MCF 10A (cell line): ENCODE results near the gene PARVB. TPM values are rescaled to one million over a fixed set of nuclear protein-coding genes. Genes with fewer than 3 reads are reported as not detected.

ENCODE experiments used
- BruUV-seq: library from RNA; stranded (reverse); fragments of 400-500 nt; replicated peaks from 2 replicates; lab custom pipeline; 2021; lab: Mats Ljungman, UMichigan
- CTCF ChIA-PET: fragments of 300-600 bp; sonication (Branson Sonifier 250); formaldehyde crosslinking; extraction: SDS; loops from one replicate; lab custom pipeline; 2021; ENCODE audit warnings: antibody characterized with exemption, inconsistent platforms; lab: Yijun Ruan, JAX
- POLR2A ChIA-PET: fragments of 300-600, 350-650 bp; sonication (Branson Sonifier 250); formaldehyde crosslinking; extraction: SDS; loops from one replicate; lab custom pipeline; 2020; ENCODE audit warnings: antibody characterized with exemption, inconsistent platforms; lab: Yijun Ruan, JAX
- DNase-seq: peaks from one replicate; pipeline ENCODE4 v3.0.0-alpha.2; 2018; ENCODE audit not compliant: unreplicated experiment
- H3K27ac Mint-ChIP-seq: one replicate; pipeline ENCODE4 v1.8.0; 2022; ENCODE audit warnings: mild to moderate bottlenecking, low read depth, mixed read lengths; ENCODE audit not compliant: unreplicated experiment
- H3K27me3 Mint-ChIP-seq: one replicate; pipeline ENCODE4 v1.8.0; 2022; ENCODE audit warnings: mixed read lengths; ENCODE audit not compliant: insufficient read depth, unreplicated experiment
- H3K36me3 Mint-ChIP-seq: one replicate; pipeline ENCODE4 v1.8.0; 2022; ENCODE audit warnings: mild to moderate bottlenecking, moderate library complexity, mixed read lengths; ENCODE audit not compliant: insufficient read depth, unreplicated experiment
- H3K4me1 Mint-ChIP-seq: one replicate; pipeline ENCODE4 v1.8.0; 2022; ENCODE audit warnings: mixed read lengths; ENCODE audit not compliant: insufficient read depth, unreplicated experiment
- H3K4me3 Mint-ChIP-seq: one replicate; pipeline ENCODE4 v1.8.0; 2022; ENCODE audit warnings: mild to moderate bottlenecking, moderate library complexity, mixed read lengths; ENCODE audit not compliant: unreplicated experiment
- H3K9me3 Mint-ChIP-seq: one replicate; pipeline ENCODE4 v1.8.0; 2022; ENCODE audit warnings: mixed read lengths; ENCODE audit not compliant: unreplicated experiment
- intact Hi-C: fragments of 100-400 bp; cut with micrococcal nuclease; formaldehyde crosslinking; loops from 2 replicates; pipeline ENCODE4 v1.14.1; 2022
- total RNA-seq: library from RNA; stranded (reverse); gene quantifications from 2 replicates; pipeline ENCODE4 v1.2.3, GENCODE V29; 2022
- TF ChIP-seq, protein P1 (sequence below): fragments of 200-600 bp; IDR thresholded peaks from one replicate; pipeline ENCODE4 v1.8.0; 2022; ENCODE audit warnings: antibody characterized with exemption, mild to moderate bottlenecking; ENCODE audit not compliant: unreplicated experiment

PARVB gene
- total RNA-seq, 1 experiment from 2014 or later, result 26.0 TPM

DNA sequence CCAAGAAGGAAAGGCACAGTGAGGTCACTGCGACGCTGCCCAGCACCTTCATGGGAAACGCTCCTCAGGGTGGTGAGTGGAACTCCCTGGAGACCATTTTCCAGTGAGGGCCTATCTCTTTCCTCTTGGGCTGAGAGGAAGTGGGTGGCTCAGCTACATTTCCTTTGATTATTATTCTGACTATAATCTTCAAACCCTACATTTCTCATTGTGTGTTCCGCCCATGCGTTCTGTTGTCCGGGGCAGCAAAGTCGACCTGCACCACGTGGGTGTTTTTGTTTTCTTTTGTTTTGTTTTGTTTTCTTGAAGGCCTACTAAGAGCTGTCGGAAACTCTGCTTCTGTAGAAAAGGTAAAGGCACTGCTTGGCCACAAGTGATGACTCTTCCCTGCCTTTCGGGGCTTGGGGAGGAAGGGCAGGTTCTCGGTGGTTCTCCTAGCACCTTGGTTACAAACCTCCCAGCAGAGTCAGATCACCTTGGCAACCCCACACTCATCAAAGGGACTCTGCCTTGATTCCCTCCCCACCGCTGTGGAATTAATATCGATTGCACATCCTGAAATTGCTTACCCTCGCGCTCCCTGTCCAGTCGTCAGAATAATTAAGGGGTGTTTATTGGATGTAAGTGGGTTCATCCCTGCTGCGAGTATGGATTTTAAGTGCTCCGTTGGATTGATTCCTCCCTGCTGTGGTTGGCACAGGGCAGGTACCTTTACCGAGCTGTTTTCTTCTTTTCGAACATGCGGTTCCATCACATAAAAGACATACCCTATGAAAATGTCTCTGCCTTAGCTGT, 7.3 kb downstream of the PARVB start:
- ChIA-PET POLR2A (no interaction called here), CTCF (interaction anchor here (0.6 to 1.4 kb wide), 2 partner anchors 50 to 627 kb away, joined by 3 read pairs; no protein-coding TSS in a partner anchor)
- intact Hi-C loops, result loop anchor here (10.0 kb wide), 1 partner anchor 53 kb away; no protein-coding TSS in a partner anchor

DNA sequence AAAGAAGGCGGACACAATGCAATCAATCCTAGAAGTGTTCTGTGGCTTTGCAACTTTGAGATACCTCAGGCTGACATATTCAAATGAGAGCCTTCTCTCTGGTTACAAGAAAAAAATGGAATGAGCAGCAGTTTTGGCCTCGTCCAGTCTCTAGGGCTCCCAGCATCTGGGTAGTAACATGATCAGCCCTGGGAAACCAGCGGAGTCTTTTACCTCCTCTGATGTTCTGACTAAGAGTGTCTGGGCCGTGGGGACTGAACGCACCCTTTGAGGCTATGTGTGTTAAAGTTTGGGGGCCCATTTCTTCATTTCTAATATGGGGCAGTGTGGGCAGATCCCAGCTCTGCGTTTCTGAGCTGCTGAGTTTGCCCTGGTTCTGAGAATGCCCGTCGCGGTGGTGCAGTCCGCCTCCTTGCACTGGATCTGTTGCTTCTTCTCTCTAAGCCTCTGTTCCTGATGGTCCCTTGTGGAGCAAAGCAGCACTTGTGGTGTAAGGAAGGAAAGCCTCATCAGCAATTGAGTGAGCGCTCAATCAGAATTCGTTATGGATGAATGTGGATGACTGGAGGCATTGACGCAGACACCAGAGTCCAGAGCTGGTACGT, 8.1 kb downstream of the PARVB start:
- CTCF ChIA-PET, result interaction anchor here (0.6 to 1.8 kb wide), 4 partner anchors 37 to 626 kb away, joined by 3 to 5 read pairs (median 4); no protein-coding TSS in a partner anchor
- TF ChIP-seq, protein P1, sequence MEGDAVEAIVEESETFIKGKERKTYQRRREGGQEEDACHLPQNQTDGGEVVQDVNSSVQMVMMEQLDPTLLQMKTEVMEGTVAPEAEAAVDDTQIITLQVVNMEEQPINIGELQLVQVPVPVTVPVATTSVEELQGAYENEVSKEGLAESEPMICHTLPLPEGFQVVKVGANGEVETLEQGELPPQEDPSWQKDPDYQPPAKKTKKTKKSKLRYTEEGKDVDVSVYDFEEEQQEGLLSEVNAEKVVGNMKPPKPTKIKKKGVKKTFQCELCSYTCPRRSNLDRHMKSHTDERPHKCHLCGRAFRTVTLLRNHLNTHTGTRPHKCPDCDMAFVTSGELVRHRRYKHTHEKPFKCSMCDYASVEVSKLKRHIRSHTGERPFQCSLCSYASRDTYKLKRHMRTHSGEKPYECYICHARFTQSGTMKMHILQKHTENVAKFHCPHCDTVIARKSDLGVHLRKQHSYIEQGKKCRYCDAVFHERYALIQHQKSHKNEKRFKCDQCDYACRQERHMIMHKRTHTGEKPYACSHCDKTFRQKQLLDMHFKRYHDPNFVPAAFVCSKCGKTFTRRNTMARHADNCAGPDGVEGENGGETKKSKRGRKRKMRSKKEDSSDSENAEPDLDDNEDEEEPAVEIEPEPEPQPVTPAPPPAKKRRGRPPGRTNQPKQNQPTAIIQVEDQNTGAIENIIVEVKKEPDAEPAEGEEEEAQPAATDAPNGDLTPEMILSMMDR, result no peak

More for the DNA sequence above, 7.3 kb downstream of the PARVB start:
- TF ChIP-seq, protein P1, result no peak
- Mint-ChIP-seq H3K27ac (no peak overlapping the region), H3K27me3 (no peaks in the 10 kb centered on the region), H3K9me3 (no peaks in the 10 kb centered on the region), H3K36me3 (peaks cover 6% of the 10 kb centered on the region), H3K4me1 (no peaks in the 10 kb centered on the region), H3K4me3 (no peak overlapping the region)
- DNase-seq, result no peak
- no TSS peak for BruUV-seq

DNA sequence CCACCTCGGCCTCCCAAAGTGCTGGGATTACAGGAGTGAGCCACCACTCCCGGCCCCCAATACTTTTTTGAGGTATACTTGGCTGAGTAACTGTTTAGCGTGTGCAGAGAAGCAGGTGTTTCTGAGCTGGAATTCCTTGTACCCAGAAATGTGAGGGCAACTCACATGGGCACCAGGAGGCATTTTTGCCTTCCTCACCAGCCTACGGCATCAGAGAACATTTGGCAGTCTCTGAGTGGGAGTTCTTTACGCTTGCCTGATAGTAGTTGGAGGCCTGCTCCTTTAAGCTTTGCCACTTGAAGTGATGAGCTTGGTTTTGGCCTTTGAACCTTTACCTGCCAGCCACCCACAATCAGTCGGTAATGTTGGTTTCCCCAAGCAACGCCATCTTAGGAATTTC, 9.2 kb downstream of the PARVB start:
- BruUV-seq, result no TSS peak
- Mint-ChIP-seq H3K27ac (no peak overlapping the region), H3K4me1 (peaks cover 10% of the 10 kb centered on the region), H3K4me3 (no peak overlapping the region), H3K36me3 (peaks cover 6% of the 10 kb centered on the region), H3K9me3 (no peaks in the 10 kb centered on the region), H3K27me3 (no peaks in the 10 kb centered on the region)
- DNase-seq, result no peak
- TF ChIP-seq, protein P1, result no peak
- ChIA-PET POLR2A (no interaction called here), CTCF (interaction anchor here (0.5 to 1.8 kb wide), 8 partner anchors 36 to 1486 kb away, joined by 3 to 5 read pairs (median 3); no protein-coding TSS in a partner anchor)
- intact Hi-C loops, result loop anchor here (10.0 kb wide), 1 partner anchor 52 kb away; no protein-coding TSS in a partner anchor

More for the DNA sequence above, 8.1 kb downstream of the PARVB start:
- Mint-ChIP-seq H3K4me1 (no peaks in the 10 kb centered on the region), H3K4me3 (no peak overlapping the region), H3K27me3 (no peaks in the 10 kb centered on the region), H3K9me3 (no peaks in the 10 kb centered on the region), H3K27ac (no peak overlapping the region), H3K36me3 (peaks cover under 1% of the 10 kb centered on the region)
- POLR2A ChIA-PET, result no interaction called here
- no TSS peak for BruUV-seq
- DNase-seq, result no peak
- intact Hi-C loops, result loop anchor here (10.0 kb wide), 1 partner anchor 53 kb away; no protein-coding TSS in a partner anchor

DNA sequence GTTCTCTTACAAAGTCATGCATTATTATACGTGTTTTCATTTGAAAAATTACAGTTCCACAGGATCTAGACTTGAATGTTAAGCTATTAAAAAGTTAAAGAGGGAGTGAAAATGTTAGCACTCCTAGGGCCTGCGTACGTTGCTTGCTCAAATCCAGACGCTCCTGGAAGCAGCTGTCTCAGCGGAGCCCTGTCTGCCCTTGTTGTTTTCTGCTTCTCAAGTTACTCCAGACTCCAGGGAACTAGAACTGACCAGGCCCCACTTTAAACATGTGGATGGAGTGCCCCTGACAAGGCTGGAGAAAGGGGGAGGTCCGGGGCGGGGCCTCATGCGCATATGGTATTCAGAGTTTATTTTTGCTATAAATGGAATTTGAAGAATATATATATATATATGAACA, 9.6 kb downstream of the PARVB start:
- Mint-ChIP-seq H3K27ac (no peak overlapping the region), H3K4me1 (peaks cover 14% of the 10 kb centered on the region)
- POLR2A ChIA-PET, result no interaction called here

More for the DNA sequence above, 9.6 kb downstream of the PARVB start:
- CTCF ChIA-PET, result interaction anchor here (0.5 to 1.8 kb wide), 6 partner anchors 35 to 1486 kb away, joined by 3 to 5 read pairs (median 3); no protein-coding TSS in a partner anchor
- no peaks in the 10 kb centered on the region for H3K9me3 Mint-ChIP-seq
- H3K27me3 Mint-ChIP-seq, result no peaks in the 10 kb centered on the region
- intact Hi-C loops, result loop anchor here (10.0 kb wide), 1 partner anchor 51 kb away; no protein-coding TSS in a partner anchor
- BruUV-seq, result no TSS peak
- TF ChIP-seq, protein P1, result no peak
- no peak for DNase-seq
- no peak overlapping the region for H3K4me3 Mint-ChIP-seq
- H3K36me3 Mint-ChIP-seq, result peaks cover 6% of the 10 kb centered on the region
